ENCODE results near the gene CASP3.

The CASP3 gene

DNA sequence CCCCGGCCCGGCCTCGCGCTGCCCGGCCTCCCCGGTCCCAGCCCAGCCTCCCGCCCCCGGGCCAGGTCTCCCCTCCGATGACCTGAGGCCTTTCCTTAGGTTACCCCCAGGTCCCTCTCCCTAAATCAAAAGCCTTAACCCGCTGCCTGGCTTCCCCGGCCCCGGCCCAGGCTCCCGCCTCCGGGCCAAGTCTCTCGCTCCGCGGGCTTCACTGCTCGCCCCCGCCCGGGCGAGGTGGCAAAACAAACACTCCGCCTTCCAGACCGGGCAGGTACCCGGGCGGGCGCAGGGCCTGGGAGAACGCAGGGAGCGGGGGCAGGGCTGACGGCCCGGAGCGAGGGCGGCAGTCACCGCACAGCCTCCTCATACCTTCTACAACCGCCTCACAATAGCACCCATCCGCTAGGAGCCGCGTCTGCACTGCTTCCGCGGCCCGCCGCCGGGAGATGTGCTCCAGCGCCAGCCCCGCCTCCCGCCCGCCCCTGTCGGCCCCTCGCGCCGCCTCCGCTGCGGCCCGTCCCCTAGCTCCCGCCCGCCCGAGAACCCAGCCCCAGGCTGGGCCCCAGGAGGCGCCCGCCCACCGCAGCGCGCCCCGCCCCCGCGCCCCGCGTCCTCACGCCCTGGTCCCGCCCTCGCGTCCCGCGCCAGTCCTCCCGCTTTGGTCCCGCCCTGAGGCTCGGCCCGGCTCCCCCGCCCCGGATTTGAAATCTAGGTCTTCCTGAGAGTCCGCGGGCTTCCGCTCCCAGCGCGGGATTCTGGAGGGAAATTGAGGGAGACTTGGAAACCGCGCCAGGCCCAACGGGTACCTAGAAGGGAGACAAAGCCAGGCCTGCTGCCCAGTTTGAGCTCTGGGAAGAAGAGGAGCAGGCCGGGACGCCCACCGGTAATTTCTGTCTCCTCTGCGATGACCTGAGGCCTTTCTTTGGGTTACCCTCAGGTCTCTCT lies at the start of gene CASP3, which contains the start of gene PRIMPOL:
Gene CASP3, minus strand, starts transcription at position 422 of the 945 bp plus-strand sequence. CDS start 10,994 bp downstream, outside the sequence.
Gene PRIMPOL, plus strand, starts transcription at position 713 of the 945 bp plus-strand sequence. CDS start 7,403 bp downstream, outside the sequence.
- FAIRE-seq = no peak

DNA sequence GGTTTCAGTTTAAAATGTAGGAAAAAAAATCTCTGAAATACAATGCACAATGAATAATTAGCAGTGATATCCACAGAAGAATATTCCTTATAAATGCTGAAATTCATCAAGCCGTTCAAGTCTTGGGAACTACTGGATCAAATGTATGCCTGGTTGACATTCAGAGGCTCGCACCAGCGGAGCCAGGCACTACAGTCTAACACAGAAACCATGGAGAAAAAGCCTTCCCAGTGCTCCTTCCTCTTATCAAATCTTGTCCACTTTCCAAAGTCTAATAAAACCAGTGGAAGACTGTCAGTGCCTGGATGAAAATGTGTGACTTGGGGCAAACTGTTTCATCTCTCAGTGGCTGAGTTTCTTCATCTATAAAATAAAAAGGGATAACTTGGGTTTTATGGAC lies 48.7 kb upstream of the CASP3 start:
- no peak for FAIRE-seq

DNA sequence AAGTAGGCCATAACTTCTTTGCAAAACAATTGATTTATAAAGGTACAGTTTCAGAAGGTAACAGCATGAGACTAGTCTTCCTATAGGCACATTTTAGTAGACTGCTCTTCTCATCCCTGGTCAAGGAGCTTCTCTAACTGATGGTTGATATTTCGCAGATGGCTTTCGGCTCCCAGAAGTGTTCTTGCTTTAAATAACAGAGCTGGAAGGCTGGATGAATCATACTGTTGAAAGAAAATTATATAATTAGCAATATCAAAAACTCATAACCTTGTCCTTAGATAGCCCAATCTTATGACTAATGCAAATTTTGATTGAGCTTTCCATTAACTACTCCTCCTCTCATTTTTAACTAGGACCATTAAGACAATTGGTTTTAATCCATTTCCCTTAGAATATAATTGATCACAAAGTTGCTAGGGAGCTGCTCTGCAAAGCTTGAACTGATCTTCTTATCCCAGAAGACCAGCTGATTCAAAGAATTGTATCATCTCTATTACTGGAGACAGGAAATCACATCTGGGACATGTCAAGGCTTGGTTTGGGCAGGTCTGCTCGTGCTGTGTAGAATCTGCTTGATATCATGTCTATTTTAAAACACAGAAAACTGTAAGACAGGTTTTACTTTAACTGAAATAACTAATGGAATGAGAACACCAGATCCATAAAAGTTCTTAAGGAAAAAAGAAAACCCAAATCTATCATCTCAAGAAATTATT lies 46.1 kb upstream of the CASP3 start:
- FAIRE-seq = no peak

- peak; percentile 62 for FAIRE-seq
Measured at GRCh38 chr4:184694412-184694956, 45.2 kb upstream of the CASP3 start.

DNA sequence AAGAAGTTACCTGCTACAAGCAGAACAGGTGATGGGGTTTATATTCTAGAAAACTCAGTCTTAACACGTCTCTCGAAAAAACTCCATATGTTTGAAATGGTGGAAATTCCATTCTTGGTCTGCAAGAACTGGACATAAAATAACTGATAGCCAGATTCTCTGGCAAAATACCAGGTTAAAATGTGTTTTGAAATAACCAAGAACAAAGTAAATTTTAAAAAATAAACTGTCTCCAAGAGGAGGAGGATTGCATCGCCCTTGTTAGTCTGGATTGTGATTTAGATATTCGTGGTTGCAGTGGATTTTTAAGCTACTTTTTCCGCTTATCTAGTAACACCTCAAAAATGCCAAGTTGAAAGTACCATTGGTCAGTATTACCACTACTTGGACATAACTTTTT lies 43.8 kb upstream of the CASP3 start:
- FAIRE-seq = no peak

DNA sequence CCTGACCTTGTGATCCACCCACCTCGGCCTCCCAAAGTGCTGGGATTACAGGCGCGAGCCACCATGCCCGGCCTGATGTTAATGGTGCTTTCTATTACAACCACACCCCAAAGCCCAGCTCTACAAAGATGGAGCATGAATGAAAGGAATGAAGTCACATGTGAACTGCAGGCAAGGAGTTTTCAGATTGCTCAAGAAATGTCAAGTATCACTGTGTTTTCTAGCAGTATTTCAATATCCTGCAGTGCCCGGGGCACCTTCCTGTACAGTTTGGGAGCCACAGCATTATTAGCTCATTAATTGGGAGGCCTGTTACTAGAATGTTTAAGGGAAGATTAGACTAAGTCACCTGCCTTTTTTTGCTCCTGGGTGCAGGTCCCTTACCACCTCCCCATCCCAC lies 40.4 kb upstream of the CASP3 start:
- FAIRE-seq = no peak

DNA sequence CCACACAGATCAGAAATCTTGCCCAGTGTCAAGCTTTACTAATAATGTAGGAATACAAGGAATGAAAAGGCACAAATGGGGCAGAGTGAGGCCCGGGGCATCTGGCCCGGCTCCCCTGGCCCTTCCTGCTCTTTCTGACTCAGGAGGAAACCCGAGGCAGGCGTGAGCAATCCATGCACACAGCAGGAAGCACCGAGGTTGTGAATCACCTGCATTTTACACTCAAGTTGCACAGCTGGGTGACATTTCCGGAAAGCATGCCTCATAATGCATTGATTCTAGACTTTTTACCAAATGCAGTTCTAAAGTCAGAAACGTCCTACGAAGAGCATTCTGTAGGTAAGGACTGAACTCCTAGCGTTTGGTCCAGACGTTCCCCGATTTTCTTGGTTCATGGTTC lies 39.2 kb upstream of the CASP3 start:
- no peak for FAIRE-seq

DNA sequence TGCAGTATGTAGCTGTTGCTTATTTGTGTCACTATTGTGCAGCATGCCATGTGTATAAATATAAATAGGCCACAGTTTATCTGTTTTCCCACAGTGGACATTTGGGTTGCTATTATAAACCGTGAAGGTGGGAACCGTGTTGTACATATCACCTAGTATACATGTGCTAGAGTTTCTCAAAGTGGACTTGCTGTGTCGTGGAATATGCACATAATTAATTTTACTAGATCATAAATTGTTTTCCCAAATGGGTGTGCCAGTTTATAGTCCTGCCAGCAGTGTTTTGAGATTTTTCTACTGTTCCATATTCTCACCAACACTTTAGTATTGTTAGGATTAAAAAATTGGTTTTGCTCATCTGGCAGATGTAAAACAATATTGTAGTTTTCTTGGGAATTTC lies 38.8 kb upstream of the CASP3 start:
- no peak for FAIRE-seq

GRCh38 chr4:184684491-184685189 lies 35.4 kb upstream of the CASP3 start:
- no peak for FAIRE-seq

DNA sequence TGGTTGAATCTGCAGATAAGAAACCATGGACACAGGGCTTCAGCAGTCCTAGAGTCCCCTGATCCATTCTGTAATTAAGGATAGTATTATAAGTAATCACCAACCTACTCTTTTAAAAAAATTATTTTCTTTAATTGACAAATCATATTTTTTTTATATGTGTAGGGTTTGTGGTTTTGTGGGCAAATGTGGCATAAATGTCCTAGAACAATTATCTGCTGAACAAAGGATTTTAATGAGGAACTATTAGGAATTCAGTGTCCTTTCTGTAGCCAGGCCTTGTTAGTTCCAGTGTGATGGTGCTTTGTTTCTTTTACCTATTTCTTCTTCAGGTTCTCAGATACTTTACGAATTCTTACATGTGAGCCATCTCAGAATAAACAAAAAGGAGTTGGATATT lies 32.7 kb upstream of the CASP3 start:
- no peak for FAIRE-seq

DNA sequence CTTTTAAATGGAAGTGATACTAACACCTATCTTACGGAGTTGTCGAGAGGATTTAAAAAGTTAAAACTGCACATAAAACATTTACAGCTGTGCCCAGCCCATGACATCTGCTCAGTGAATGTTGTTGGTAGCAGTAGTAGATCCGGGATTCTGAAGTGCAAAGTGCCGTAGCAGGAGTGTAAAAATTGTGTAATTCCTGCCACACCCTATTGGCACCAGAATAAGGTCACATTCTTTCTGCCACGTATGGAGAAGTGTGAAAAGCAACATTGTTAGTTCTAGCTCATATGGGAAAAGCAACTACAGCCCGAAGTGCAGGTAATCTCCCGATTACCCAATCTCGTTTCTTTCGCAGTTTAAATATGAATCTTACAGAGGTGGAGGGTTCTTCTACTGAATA lies 31.5 kb upstream of the CASP3 start:
- FAIRE-seq = no peak

DNA sequence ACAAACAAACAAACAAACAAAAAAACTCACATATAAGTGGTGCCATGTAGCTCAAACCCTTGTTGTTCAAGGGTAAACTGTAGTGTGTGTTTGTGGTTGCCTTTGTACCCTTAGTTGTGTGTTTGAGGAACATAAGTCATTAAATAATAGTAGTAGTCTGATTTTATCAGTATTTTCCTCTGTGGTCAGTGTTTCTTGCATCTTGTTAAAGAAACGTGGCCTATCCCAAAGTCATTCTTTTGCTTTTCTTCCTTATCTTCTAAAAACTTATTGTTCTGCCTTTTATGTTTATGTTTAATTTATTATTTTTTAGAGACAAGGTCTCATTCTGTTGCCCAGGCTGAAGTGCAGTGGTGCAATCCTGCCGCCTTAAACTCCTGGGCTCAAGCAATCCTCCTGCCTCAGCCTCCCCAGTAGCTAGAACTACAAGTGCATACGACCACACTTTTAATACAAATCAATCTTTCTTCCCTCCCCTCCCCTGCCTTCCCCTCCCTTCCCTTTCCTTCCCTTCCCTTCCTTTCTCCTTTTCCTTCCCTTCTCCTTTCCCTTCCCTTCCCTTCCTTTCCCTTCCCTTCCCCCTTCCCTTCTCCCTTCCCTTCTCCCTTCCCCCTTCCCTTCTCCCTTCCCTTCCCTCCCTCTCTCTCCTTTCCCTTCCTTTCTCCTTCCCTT lies 26.7 kb upstream of the CASP3 start:
- FAIRE-seq = no peak

GRCh38 chr4:184675018-184675417 lies 25.8 kb upstream of the CASP3 start:
- FAIRE-seq = no peak

DNA sequence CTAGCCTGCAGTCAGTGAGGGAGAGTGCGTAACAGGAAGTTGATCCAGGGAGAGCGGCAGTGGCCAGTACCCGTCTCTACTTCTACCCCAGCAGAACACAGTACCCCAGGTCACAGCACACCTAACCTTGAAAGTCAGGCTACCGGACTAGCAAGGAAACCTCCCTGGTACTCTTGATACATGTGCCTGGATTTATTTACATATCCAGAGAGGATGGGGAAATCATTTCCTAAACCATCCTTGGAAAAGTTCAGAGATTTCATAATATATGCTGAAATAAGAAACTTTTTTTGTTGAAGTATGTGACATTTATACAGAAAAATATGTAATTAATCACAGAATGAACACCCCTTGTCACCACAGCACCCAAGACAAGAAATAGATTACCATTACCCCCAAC lies 24.8 kb upstream of the CASP3 start:
- FAIRE-seq = no peak

DNA sequence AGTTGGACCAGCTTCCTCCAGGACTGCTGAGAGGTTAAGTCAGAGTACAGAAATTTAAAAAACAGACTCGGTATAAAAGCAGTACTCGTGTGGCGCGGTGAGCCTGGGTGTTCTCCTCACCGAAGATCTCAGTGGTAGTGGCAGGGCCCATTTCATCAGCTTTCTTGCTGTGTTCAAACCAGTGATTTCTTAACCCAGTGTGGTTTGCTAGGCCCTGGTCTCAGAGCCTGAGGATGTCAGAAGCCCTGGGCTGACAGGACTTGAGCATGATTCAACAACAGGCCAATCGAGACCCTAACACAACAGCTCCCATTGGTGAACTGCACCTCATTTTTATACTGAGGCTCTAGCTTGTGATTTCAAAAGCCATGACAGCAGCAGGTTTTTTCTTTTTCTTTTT lies 23.5 kb upstream of the CASP3 start:
- FAIRE-seq = no peak

- FAIRE-seq = no peak
Measured at GRCh38 chr4:184671101-184671500, 21.9 kb upstream of the CASP3 start.

DNA sequence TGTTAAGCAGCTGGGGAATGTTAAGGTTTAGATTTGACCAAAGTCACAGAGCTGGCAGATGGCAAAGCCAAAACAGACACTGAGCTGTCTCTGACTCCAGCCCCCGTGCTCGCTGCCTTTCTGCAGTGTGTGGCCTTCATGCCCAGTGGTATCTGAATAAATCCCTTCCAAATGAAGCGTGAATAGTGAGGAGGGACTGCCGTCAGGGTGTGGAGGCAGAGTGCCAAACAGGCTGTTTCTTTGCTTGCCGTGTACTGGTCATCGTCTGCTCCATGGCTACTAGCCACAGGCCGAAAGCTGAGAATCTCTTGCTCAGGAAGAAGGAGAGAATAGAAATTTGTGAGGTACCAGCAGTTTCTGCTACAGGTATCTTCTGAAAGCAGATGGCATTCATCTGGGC lies 20.0 kb upstream of the CASP3 start:
- no peak for FAIRE-seq

- no peak for FAIRE-seq
Measured at GRCh38 chr4:184668511-184669114, 19.4 kb upstream of the CASP3 start.

DNA sequence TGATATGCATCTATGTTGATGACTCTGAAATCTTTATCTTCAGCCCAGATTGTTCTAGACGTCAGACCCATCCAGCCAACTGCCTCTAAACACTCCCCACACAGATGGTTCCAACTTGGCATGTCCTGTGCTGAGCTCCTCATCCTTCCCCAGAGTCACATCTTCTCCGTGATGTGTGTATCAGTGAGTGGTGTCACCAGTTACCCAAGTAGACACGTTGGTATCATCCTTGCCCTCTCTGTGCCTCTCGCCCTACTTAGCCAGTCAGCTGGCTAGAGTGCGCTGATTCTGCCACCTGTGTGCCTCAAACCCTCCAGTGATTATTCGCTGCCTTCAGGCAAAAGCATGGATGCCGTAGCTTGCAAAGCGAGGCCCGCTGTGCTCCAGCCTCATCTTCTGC lies 18.8 kb upstream of the CASP3 start:
- no peak for FAIRE-seq

GRCh38 chr4:184666670-184667069 lies 17.4 kb upstream of the CASP3 start:
- no peak for FAIRE-seq

DNA sequence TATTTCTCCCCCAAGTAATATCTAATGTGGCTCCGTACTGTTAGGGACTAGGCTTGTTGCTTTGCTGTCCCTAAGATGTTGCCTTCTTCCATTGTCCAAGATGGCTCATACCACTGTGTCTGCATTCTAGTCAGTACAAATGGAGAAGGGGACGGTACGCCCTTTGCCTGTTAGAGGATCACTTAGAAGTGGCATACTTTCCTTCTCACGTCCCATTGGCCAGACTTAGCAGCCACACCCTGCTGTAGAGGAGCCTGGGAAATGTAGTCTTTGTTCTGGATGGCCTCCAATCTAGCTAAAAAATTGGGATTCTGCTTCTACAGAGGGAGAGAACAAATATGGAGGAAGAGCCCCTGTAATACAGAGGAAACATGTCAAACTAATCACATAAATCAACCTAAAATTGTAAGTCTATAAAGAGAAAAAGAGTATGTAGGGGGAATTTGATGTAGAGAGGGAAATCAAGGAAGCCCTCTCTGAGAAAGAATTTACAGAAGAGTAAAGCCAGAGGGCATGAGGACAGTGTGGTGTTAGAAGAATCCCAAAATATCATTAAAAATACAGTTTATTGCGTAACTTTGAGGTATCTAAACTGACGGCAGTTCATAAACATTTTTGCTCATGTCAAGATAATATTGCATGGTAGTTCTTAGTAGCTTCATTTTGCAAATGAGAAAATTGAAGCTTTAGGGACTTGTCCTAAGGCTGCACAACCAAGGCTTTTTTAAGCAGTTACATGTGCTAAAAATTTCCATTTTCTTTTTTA lies 15.4 kb upstream of the CASP3 start:
- no peak for FAIRE-seq

Data from G401.6 (cell line).